Measurements from ENCODE around the gene CCDC187.

CCDC187 gene

DNA sequence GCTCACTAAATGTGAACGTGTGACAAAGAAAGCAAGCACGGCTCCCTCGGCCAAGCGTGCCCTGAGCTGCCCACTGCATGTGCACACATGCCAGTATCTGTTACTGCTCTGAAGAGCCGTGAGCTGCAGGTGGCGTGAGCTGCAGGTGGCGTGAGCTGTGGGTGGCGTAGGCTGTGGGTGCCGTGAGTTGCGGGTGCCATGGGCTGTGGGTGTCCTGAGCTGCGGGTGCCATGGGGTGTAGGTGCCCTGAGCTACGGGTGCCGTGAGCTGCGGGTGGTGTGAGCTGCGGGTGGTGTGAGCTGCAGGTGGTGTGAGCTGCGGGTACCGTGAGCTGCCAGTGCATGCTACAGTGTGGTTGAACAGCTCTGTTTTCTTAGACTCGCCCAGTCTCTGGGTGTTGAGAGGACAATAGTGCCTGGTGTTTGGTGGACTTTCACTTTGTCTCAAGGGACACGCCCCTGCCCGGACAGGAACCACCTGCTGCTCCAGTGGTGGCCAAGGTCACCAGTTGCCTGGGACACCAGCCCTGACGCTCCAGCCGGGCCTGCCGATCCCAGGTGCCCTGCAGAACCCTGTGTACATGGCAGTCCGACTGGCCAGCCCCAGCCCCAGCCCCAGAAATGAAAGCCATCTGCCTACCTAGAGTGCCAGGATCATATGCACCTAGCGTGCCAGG is 6.7 kb downstream of the CCDC187 start:
- no peak for DNase-seq

DNA sequence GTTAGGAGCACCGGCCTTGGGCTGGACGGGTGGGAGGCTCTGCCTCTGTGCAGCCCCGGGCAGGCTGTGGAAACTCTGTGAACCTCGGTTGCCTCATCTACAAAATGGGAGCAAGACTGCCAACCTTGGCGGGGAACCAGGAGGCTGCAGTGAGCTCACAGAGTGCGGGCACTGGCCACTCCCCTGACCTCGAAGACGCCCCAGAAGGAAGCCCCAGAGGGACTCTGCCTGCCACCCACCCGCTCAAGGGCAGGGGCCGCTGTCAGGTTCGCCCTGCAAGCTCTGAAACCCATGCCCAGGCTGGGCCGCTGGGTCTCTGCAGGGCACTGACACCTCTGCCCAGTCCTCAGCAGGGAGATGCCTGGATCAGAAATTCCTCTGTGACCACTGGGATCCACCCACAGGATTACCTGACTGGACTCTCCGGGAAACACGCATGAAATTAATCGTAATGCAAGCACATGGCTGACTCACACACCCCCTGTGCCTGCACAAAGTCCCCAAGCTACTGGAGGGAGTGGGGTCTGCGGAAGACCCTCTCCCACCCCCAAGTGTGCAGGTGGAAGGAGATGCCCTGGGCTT is 7.4 kb downstream of the CCDC187 start:
- DNase-seq: no peak

DNA sequence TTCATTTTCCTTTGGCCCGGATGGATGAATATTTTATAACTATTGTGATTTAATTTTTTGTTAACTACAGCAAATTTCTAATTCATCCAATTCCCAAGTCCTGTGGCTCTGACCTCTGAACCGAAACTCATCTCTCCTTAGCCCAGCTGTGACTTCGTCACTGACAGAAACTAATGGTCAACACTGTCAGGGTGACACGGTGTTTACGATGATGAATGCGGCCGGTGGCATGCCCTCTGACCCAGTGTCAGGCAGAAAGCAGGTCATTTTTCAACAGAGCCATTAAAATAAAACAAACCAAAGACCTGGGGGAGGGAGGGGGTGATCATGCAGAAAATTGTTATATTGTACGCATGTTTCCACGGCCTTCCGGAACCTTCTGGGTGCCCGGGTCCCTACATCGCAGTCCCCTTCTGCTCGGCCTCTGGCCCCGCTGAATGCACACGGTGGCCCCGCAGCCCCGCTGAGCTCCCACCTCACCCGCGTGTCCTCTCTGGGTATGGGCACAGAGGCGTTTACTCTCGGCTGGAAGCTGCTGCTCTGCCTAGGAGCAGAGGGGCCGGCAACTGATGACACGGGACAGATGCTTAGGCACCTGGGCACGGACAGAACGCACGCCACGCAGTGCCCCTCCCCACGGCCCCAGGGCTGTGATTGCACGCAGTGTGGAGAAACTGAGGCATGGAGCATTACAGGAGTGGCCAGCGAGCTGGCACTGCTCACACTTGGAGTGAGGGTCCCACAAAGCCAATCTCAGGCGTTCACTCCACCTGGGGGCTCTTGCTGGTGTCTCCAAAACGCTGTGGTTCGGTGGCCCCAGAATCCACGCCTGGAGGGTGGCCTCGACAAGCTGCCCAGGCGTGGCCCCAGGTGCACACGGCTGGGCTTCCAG is 8.1 kb downstream of the CCDC187 start:
- no peak for DNase-seq

DNA sequence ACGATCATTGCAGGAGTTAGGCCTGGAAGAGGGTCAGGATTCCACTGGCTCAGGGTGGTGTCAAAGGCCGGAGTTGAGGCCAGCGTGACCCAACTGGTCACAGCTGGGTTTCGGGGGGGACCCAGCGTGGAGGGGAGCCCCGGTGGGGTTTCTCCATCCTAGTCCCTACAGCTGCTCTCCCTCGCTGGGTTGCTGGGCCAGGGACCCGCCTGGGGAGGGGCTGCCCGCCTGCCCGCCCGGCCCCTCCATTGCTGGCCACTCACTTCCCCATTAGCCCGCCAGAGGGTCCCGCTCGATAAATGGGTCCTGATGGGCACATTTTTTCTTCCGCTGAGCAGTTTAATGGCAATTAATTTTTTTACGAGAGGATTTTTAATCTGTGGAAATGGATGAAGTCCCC is 8.8 kb downstream of the CCDC187 start:
- DNase-seq: no peak

DNA sequence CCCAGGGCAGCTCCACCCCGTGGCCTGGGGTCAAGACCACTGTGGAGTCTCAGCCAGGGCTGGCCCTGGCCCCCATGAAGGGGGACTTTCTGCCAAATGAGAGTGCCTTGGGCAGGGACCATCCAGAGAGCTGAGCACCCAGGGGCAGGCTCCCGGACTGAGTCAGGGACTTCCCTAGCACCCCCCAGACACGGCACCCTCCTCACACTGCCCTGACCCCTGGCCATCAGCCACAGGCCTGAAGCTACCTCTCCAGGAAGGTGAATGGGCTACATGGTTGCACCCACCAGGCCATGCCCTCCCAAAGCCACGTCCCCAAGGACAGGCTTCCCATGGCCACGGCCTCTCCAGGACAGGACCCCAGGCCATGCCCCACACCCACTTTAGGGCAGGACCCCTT is 9.5 kb downstream of the CCDC187 start:
- DNase-seq: no peak

DNA sequence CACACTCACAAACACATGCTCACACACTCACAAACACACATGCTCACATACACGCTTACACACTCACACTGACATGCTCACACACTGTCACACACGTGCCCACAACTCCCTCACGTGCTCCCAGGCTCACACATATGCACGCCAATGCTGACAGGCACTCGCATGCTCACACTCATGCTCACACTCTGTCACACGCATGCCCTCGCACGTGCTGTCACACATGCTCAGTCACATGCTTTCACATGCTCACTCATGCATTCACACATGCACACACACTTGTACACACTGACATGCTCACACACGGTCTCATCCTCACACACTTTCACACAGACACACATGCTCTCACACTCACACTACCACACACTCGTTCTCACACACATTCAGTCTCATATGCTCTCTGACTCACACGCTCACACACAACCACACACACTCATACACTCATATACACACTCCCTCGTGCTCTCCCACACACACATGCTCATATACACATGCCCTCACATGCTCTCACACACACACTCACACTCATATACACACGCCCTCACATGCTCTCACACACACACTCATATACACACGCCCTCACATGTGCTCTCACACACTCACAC is 10.3 kb downstream of the CCDC187 start:
- no peak for DNase-seq

DNA sequence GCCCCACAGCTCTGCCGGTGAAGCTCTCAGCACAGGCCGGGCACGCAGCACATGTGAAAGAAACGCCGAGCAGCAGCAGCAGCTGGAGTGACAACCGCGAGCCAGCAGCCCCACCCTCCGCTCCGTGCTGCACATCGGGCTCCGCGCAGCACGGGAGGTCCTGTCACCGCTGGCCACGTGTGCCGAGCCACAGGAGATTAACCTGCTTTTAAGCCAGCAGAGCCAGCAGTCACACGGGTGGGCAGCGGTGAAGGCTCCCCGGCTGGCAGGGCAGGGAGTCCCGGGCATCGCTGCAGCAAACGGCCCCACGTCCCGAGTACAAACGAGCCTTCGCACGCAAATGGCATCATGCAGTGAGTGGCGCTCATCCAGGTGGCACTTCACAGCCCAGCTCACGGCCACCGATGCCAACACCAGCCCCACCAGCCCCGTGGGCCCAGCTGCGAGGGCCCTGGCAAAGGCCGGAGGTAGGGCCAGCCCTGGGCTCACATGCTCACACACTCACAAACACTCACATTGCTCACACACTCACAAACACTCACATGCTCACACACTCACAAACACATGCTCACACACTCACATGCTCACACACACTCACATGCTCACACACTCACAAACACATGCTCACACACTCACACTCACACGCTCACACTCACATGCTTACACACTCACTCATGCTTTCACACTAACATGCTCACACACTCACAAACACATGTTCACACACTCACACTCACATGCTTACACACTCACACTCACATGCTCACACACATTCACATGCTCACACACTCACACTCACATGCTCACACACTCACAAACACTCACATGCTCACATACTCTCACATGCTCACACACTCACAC is 11.1 kb downstream of the CCDC187 start:
- no peak for DNase-seq

DNA sequence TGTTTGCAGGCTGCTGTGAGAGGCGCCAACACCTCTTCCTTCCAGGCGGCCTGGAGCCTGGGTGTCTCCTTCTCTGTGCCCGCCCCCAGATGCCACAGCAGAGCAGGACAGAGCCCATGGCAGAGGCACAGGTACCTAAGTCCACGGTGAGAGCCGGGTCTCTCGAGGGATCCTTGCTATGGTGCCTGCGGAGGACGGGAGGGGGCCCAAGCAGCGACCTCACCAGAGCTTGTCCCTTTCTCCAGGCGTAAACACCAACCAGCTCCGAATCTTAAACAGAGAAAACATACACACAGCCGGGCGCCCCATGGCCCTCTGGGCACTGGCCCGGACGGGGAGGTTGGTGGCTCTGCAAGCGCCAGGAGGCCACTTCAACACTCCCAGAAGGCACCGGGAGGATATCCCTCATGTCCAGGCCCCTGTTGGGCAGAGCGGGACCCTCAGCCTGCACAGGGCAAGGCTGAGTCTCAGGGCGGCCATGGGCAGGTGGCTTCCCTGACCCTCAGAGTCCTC is 11.8 kb downstream of the CCDC187 start:
- no peak for DNase-seq

DNA sequence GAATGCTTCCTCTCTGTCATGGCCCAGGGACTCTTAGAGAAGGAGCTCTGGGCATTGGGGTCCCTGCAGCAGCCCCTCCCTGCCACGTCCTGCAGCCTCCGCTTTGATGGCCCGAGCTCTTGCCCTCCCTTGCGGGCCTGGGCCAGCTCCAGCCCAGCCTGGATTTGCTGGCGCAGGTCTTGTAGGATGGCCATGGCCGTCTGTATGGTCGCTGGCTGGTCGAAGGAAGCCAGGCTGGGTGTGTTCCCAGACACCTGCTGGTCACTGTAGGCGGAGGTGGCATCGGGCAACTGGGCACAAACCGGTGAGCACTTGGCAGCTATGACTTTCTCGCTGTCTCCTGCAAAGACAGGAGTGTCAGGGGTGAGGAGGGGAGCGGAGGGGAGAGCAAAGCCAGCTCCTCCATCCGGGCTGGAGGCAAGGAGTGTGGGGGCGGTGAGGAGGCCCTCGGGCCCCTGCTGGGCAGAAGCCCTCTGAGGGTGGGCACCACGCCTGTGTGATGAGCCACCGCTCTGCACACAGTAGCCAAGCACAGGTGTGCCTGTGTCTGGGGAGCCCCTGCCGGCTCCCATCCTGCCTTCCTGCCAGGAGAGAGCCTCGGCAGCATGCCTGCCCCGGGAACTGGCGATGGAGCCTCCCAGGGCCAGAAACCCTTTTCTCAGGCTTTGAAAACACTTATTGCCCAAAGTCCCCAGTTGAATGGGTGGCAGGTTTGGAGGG is 12.4 kb downstream of the CCDC187 start:
- no peak for DNase-seq

DNA sequence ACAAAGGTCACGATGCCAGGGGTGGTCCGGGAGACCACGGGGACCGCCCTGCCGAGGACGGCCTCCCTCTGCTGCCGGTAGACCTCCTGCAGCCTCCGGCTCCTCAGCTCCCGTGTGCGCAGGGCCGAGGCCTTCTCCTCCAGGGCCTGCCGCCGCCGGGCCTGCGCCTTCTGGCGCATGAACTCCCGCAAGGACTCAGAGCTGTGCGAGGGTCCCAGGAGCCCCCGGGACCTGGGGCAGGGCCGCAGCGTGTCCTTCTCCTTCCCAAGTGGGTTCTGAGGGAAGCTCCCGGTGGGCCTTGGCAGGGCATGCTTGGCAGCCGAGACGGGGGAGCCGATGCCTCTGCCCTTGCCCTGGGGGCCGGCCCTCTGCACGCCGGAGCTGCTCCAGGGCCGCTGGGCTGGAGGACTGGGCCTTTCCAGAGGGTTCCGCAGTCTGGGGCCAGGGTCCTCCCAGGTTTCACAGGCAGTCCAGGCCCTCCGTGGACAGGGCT is 13.3 kb downstream of the CCDC187 start:
- DNase-seq: no peak

DNA sequence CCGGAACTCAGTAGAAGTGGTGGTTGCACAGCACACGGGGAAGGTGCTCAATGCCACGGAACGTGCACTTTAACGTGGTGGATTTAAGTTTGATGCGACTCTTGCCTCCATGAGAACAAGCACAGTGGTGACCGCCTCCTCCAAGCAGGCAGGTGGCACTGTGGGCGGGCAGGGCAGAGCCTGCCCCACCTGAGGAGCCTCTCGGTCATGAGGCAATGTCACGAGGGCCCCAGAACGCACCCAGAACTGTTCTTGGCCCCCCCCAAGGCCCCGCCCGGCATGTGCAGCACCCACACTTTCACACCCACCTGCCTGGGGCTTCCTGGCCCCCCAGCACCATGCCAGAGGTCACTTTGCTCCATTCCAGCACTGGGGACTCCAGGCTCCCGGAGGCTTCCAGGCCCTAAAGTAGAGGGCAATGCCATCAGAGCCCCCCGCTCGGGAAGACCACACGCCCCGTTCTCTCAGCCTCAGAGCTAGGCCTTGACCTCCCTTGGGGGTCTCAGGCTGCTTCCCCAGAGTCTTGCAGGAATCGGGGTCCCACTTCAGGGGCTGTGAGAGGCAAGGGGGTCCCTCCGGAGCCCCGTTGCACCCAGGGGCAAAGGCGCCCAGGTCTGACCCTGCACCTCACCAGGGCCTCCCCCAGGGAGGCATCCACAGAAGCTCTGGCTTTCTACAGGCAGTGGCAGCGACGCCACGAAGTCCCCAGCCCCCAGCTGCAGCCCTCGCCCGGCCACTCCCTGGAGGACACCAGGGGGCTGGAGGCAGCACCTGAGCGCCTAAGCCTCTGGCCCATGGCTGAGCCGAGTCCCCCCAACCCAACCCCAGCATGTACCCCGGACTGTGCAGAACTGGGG is 14.0 kb downstream of the CCDC187 start:
- no peak for DNase-seq

DNA sequence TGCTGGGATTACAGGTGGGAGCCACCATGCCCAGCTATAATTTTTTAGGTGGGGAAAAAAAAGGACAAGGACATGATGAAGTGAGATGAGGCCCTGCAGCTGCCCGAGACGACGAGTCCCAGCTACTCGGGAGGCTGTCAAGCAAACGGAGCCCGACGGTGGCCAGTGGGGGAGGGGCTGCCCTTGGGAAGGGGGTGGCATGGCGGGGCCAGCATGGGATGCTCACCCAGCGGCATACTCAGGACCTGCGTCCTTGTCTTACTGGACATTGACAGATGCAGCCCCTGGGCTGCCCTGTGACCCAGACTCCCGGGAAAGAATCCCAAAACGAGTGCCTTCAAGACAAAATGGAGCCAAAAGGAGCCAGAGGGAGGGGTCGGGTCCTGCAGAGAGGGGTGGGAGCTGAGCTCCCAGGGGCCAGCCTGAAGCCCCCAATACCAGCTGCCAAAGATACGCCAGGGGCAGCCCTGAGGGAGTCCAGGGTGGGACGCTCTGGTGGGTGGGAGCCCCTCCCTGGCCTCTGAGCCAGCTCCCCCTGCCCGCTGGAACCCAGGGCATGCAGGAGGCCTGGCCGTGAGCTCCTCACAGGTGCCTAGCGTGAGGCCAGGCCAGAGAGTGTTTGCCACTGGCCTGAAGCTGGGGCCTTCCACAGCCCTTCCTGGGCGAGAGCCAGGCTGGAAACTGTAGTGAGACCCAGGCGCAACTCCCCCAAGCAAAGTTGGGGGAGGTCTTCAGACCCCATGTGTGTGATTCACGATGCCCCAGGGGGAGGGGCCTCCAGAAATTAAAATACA is 15.7 kb downstream of the CCDC187 start:
- no peak for DNase-seq

DNA sequence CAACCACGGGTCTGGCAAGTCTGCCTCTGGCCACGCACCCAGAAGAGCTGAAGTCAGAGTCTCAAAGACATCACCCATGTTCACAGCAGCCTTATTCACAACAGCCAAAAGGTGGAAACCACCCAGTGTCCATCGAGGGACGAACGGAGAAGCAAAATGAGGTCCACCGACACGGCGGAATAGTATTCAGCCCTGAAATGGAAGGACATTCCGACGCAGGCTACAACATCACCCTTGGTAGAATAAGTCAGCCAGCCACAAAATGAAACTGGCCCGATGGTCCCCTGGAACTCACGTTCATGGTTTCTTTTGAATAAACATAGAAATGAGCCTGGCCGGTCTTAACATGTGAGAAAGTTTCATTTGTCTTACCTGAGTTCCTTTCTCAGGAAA is 16.9 kb downstream of the CCDC187 start:
- DNase-seq: no peak

DNA sequence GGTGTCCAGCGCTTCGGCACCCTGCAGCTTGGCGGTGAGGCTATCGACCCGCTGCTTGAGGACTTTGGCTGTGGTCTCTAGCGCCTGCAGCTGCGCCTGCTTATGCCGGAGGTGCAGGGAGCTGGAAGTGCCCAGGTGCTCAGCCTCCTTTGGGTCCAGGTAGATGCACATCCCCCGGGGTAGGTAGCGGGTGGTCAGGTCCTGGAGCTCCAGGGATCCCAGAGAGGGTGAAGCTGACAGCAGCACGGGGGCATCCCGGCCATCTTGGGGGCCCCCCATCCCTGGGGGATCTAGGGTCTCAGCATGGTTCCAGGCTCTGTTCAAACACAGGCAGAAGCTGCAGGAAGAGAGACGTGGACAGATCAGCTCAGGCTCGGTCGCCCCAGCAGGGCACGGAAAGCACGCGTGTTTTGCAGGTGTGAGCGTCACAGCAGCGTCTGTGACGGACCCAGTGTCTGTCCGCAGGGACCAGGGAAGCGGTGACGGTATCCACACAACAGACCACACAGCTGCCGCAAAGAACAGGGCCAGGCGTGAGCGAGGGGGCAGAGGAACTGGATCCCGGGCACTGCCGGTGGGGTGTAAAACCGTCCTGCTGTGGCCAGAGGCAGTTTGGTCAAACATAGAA is 17.4 kb downstream of the CCDC187 start:
- DNase-seq: no peak

DNA sequence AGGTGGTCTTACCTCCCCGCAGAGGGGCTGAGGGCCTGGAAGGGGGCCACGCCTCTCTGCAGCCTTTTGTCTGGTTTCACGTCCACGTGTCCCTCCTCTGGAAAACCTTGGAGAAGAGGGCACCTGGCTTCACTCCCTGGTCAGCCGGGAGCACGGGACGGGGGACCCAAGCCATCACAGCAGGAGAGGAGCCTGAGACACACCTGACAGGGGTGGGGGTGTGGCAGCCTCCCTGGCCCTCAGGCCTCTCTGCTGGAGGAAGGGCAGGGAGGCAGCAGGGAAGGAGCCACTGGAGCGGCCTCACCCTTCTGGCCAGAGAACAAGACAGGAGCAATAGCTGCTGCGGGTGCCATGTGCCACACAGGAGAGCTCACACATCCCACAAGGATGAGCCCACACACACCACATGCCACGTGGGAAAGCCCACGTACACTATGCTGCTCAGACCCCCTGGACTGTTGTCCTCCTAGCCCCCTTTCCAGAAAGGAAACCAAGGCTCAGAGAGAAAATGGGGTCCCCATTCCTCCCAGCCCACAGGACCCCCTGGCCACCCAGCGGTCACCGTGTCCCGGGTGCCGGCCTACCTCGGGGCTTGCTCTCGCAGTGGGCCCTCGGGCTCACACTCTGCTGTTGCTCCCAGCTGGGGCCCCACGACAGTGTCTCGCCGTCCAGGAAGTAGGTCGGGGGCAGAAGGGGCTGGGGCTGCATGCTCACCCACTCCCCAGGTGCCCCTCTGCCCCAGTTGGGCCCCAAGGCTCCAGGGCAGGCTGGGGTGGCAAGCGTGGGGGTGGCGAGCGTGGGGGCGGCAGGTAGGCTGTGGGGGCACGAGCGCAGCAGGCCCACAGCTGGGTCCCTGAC is 18.2 kb downstream of the CCDC187 start:
- no peak for DNase-seq

DNA sequence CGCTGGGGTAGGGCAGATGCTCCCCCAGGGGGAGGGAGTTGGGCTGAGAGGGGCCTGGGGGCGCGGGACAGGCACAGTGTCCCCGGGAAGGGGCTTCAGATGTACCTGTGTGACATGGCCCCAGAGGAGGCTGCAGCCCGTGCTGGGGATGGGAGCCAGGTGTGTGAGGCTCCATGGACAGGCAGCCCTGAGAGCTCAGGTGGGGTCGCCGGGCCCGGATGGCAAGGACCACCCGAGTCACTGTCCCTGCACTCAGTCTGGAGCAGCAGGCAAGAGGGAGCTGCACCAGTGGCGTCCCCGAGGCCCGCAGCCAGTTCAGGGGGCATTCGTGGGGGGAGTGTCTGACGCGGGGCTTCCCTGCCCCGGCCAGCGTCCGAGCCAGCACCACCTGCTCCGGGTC is 18.9 kb downstream of the CCDC187 start:
- no peak for DNase-seq

DNA sequence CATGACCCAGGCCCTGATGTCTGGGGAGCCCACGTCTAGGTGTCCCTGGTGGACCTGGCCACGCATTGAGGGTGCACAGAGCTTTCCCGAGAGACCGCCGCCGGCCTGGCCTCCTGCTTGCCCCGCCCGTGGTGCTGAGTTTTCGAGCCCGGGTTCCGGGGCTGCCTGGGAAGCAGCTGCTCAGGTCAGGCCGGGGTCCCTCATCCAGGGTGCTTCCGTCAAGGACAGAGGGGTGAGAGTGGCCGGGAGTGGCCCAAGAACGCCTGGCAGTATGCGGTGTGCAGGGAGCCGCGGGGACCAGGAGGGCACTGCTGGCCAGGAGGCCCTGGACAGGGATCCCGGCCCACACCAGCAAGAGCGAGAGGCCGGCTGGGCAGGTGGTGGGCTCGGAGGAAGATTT is 19.6 kb downstream of the CCDC187 start:
- DNase-seq: no peak
